AG04450 (cell line): Measurements from ENCODE around the gene FRAS1. TPM values are rescaled to one million over a fixed set of nuclear protein-coding genes. Genes with fewer than 3 reads are reported as not detected.

Experiments used
- CTCF ChIA-PET: fragments of 300-600, 350-600 bp; formaldehyde crosslinking; extraction: SDS; loops from one replicate; lab custom pipeline; 2022; ENCODE audit warnings: antibody characterized with exemption, inconsistent platforms; lab: Charles Lee
- POLR2A ChIA-PET: fragments of 350-600 bp; formaldehyde crosslinking; extraction: SDS; loops from one replicate; lab custom pipeline; 2021; ENCODE audit warnings: antibody characterized with exemption, inconsistent platforms; lab: Yijun Ruan, JAX
- DNase-seq: peaks from one replicate; pipeline ENCODE4 v3.0.0-alpha.2; 2011; ENCODE audit warnings: low read depth, low spot score
- H3K27ac ChIP-seq: one replicate; pipeline ENCODE4 v1.5.1; 2012; ENCODE audit warnings: low read depth, low read length, control low read depth
- H3K27me3 ChIP-seq: one replicate; pipeline ENCODE4 v1.6.0; 2012; ENCODE audit warnings: low read length; ENCODE audit not compliant: control insufficient read depth, insufficient read depth
- H3K4me3 ChIP-seq: 2 replicates; pipeline ENCODE4 v1.5.1; 2011; ENCODE audit warnings: mild to moderate bottlenecking, low read depth, low read length, control low read depth
- H3K9me3 ChIP-seq: 2 replicates; pipeline ENCODE4 v1.5.1; 2012; ENCODE audit warnings: low read length; ENCODE audit not compliant: control insufficient read depth, insufficient read depth
- polyA plus RNA-seq: library from polyadenylated mRNA; depleted of rRNA; stranded (reverse); fragments of >200 nt; gene quantifications from 2 replicates; pipeline ENCODE4 v1.2.3, GENCODE V29; 2011
- TF ChIP-seq, protein P1 (sequence below): IDR thresholded peaks from 2 replicates; pipeline ENCODE4 v1.5.1; 2011; ENCODE audit warnings: low read depth, low read length, control low read depth, inconsistent platforms

The FRAS1 gene
- polyA plus RNA-seq, 1 experiment: 0.21 TPM

DNA sequence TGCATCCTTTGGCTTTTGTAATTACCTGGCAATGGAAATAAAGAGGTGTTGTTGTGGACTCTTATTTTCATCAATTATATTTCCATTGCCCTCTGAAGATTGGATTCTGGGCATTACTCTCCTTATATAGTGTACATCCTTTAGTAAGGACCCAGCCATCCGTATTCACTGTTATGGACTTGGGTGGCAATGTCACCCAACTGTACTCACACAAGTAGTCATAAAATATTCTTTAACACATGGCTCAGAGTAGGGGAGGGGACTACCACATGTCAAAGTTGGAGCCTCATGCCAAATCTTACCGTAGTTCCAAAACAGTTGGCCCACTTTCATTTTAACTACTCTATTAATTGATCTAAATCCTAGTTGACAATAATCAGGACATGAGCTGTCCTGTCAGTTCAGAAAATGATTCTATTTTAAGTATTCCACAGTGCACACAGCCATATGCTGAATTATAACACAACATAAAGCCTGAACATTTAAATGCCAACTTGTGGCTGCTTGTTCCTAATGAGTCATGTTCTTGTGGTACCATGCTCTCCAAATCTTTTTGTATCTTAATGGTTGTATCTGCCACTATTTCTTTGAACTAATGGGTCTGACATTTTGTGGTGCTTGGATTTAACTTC is 4.9 kb downstream of the FRAS1 start:
- Histone ChIP-seq H3K27ac (no peak overlapping the region), H3K4me3 (no peak overlapping the region), H3K27me3 (peaks cover 27% of the 10 kb centered on the region), H3K9me3 (peaks cover 9% of the 10 kb centered on the region; the same call in 1 of the 2 replicates)
- no peak for DNase-seq
- TF ChIP-seq, protein P1, sequence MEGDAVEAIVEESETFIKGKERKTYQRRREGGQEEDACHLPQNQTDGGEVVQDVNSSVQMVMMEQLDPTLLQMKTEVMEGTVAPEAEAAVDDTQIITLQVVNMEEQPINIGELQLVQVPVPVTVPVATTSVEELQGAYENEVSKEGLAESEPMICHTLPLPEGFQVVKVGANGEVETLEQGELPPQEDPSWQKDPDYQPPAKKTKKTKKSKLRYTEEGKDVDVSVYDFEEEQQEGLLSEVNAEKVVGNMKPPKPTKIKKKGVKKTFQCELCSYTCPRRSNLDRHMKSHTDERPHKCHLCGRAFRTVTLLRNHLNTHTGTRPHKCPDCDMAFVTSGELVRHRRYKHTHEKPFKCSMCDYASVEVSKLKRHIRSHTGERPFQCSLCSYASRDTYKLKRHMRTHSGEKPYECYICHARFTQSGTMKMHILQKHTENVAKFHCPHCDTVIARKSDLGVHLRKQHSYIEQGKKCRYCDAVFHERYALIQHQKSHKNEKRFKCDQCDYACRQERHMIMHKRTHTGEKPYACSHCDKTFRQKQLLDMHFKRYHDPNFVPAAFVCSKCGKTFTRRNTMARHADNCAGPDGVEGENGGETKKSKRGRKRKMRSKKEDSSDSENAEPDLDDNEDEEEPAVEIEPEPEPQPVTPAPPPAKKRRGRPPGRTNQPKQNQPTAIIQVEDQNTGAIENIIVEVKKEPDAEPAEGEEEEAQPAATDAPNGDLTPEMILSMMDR: no peak
- CTCF ChIA-PET: no interaction called here
- POLR2A ChIA-PET: no interaction called here

DNA sequence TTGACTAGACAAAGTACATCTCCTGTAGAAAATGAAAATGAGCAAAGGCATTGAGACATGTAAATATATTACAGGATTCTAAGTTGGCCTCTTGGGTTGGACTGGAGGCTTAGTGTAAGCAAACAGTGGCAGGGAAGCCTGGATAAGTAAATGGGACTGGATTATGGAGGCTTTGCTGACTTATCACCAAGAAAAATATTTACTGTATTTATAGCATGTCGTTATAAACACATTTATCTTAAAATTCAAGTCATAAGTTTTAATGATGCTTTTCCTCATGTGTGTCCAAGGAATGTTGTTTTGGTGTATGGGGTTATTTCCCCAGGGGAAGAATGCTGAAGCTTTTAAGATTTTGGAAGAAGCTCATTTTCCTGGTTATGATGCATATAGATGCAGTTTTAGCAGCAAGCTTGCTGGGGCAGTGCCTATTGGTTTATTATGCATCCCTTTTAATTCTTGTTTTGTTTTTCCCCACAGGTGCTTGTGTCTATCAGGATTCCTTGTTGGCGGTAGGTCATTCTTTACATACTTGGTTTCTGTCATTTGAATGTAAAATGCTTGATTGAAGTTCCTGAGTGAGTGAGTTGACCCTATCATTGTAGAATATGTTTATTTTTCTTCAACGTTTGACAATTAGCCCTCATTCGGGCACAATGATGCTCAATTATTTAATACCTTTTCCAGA is 8.5 kb downstream of the FRAS1 start:
- Histone ChIP-seq H3K27ac (no peak overlapping the region), H3K9me3 (no peaks in the 10 kb centered on the region), H3K27me3 (peaks cover 3% of the 10 kb centered on the region), H3K4me3 (no peak overlapping the region)
- ChIA-PET CTCF (no interaction called here), POLR2A (no interaction called here)
- TF ChIP-seq, protein P1: no peak
- no peak for DNase-seq

DNA sequence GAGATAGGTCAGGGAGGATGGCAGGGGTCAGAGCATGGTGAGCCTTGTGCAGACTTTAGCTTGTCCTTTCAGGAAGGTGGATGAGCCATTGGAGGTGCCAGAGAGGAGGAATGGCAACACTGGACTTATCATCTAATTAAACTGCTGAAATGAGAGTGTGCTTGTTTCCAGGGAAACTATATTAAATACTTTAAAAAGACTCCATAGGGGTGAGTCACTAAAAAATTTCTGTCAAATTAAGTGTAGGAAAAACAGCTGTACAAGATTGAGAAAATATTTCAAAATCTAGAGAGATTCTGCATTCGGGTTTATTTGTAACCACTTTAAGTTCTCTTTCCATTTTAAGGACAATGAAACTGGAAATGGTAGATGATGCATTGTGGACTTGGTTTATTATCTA is 11.4 kb downstream of the FRAS1 start:
- DNase-seq: no peak
- Histone ChIP-seq H3K27me3 (no peaks in the 10 kb centered on the region), H3K9me3 (no peaks in the 10 kb centered on the region), H3K4me3 (no peak overlapping the region), H3K27ac (no peak overlapping the region)
- CTCF ChIA-PET: interaction anchor here (0.8 kb wide), 2 partner anchors 9 to 74 kb away, joined by 3 to 4 read pairs; no protein-coding TSS in a partner anchor
- TF ChIP-seq, protein P1: no peak
- POLR2A ChIA-PET: no interaction called here

DNA sequence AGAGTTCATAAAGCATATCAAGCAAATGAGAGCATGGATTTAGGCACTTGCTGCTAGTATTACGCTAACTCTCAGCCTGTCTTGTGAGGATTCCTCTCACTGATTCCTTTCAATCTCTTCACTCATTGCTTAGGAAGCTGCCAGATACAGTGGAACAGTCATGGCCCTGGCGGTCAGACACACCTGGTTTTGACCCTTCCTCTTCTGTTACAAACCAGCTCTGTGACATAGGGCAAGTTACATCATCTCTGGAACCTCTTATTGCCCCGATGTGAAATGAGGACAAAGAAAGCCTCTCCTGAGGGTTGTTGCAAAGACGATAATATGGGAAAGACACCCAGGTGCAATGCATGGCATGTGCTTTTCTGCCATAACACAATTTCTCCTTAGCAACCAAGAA is 12.2 kb downstream of the FRAS1 start:
- POLR2A ChIA-PET: no interaction called here
- no peaks in the 10 kb centered on the region for H3K9me3 ChIP-seq
- no peak overlapping the region for H3K27ac ChIP-seq
- DNase-seq: no peak
- no peaks in the 10 kb centered on the region for H3K27me3 ChIP-seq
- CTCF ChIA-PET: no interaction called here
- no peak overlapping the region for H3K4me3 ChIP-seq
- TF ChIP-seq, protein P1: no peak

DNA sequence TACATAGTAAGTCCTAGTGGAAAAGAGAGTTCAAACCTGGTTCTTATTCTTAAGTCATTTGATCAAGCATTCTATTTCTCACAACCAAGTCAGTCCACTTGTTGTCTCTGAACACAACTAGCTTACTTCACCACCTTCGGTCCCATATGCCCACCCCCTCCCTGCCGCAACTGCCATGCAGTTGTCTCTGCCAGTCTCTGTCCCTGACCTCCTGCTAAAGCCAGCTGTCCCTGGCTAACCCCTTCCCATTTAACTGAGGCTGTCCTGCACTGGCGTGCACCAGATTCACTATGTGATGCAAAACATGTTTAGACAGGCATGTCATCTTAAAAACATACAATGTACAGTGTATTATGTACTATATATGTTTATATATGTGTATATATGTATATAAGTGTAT is 12.7 kb downstream of the FRAS1 start:
- POLR2A ChIA-PET: no interaction called here
- Histone ChIP-seq H3K9me3 (no peaks in the 10 kb centered on the region), H3K4me3 (no peak overlapping the region), H3K27me3 (no peaks in the 10 kb centered on the region), H3K27ac (no peak overlapping the region)
- CTCF ChIA-PET: no interaction called here
- TF ChIP-seq, protein P1: no peak
- DNase-seq: no peak
